Measurements from ENCODE around the gene DNAAF1.

- no peak for TF ChIP-seq CTCF (IDR thresholded peaks at IDR 0.05)
- TF ChIP-seq EZH2phosphoT487 (IDR thresholded peaks at IDR 0.05) = no peak
- TF ChIP-seq EZH2 (IDR thresholded peaks at IDR 0.05) = no peak
Observed at GRCh38 chr16:84166796-84167695, 21.9 kb downstream of the DNAAF1 start.
